HepG2 (cell line): ENCODE results near the gene TNK1. TPM values are rescaled to one million over a fixed set of nuclear protein-coding genes. Genes with fewer than 3 reads are reported as not detected.

Source experiments
- ARID4A ChIP-seq: sonication (generic); formaldehyde crosslinking; IDR thresholded peaks from 2 replicates; pipeline ENCODE4 v1.5.0; 2020; ENCODE audit warnings: mild to moderate bottlenecking, missing genetic modification reagents, borderline replicate concordance
- CHD2 ChIP-seq: IDR thresholded peaks from 2 replicates; pipeline ENCODE4 v1.6.1; 2011; ENCODE audit warnings: low read depth, low read length, improper control_type of control experiment
- ELK4 ChIP-seq: sonication (generic); formaldehyde crosslinking; IDR thresholded peaks from 2 replicates; pipeline ENCODE4 v1.9.0; 2021; ENCODE audit warnings: missing genetic modification reagents, borderline replicate concordance
- GATAD2A ChIP-seq: IDR thresholded peaks from 2 replicates; pipeline ENCODE4 v1.6.1; 2016
- HDAC2 ChIP-seq: sonication (generic); formaldehyde crosslinking; IDR thresholded peaks from 2 replicates; pipeline ENCODE4 v1.4.0; 2020; ENCODE audit warnings: missing genetic modification reagents
- MIER3 ChIP-seq: IDR thresholded peaks from 2 replicates; pipeline ENCODE4 v1.6.1; 2016; ENCODE audit warnings: missing compliant biosample characterization, borderline replicate concordance
- NCOA5 ChIP-seq: sonication (generic); formaldehyde crosslinking; IDR thresholded peaks from 2 replicates; pipeline ENCODE4 v1.4.0; 2020; ENCODE audit warnings: missing genetic modification reagents
- NFE2 ChIP-seq: sonication (generic); formaldehyde crosslinking; IDR thresholded peaks from 2 replicates; pipeline ENCODE4 v1.4.0; 2020; ENCODE audit warnings: missing genetic modification reagents
- PLSCR1 ChIP-seq: sonication (generic); formaldehyde crosslinking; IDR thresholded peaks from 2 replicates; pipeline ENCODE4 v1.5.0; 2020; ENCODE audit warnings: missing genetic modification reagents, mild to moderate bottlenecking, borderline replicate concordance
- PPARG ChIP-seq: conservative IDR thresholded peaks from 2 replicates; pipeline ENCODE4 v1.6.1; 2016; ENCODE audit warnings: missing biosample characterization, missing genetic modification reagents
- SNAPC2 ChIP-seq: sonication (generic); formaldehyde crosslinking; IDR thresholded peaks from 2 replicates; pipeline ENCODE4 v1.8.1; 2022; ENCODE audit warnings: mild to moderate bottlenecking, missing genetic modification reagents
- SOX6 ChIP-seq, 2 experiments: fragments of 450-650 bp in 1 of 2; sonication (generic) in 1 of 2; formaldehyde crosslinking in 1 of 2; IDR thresholded peaks; 2 replicates each; pipeline versions ENCODE4 v1.4.0 to v1.6.1; 2017 to 2020; ENCODE audit warnings: antibody characterized with exemption in 1 of 2, mild to moderate bottlenecking in 1 of 2, missing genetic modification reagents in 1 of 2
- SP2 ChIP-seq: sonication (generic); formaldehyde crosslinking; IDR thresholded peaks from 2 replicates; pipeline ENCODE4 v1.5.1; 2020; ENCODE audit warnings: mild to moderate bottlenecking, missing genetic modification reagents
- ZFP36L2 ChIP-seq: sonication (generic); formaldehyde crosslinking; IDR thresholded peaks from 2 replicates; pipeline ENCODE4 v1.4.0; 2020; ENCODE audit warnings: missing genetic modification reagents
- ZNF276 ChIP-seq: sonication (generic); formaldehyde crosslinking; IDR thresholded peaks from 2 replicates; pipeline ENCODE4 v1.4.0; 2020; ENCODE audit warnings: mild to moderate bottlenecking, low read depth, missing genetic modification reagents
- ZNF503 ChIP-seq: sonication (generic); formaldehyde crosslinking; IDR thresholded peaks from 2 replicates; pipeline ENCODE4 v1.4.0; 2020; ENCODE audit warnings: missing genetic modification reagents
- ZNF629 ChIP-seq: sonication (generic); formaldehyde crosslinking; conservative IDR thresholded peaks from 2 replicates; pipeline ENCODE4 v1.5.0; 2020; ENCODE audit warnings: missing genetic modification reagents
- ZNF749 ChIP-seq: sonication (generic); formaldehyde crosslinking; IDR thresholded peaks from 2 replicates; pipeline ENCODE4 v1.8.0; 2022; ENCODE audit warnings: mild to moderate bottlenecking, missing genetic modification reagents, moderate library complexity, borderline replicate concordance
- ZNF792 ChIP-seq: IDR thresholded peaks from 2 replicates; pipeline ENCODE4 v1.6.1; 2016
- ZSCAN29 ChIP-seq: sonication (generic); formaldehyde crosslinking; conservative IDR thresholded peaks from 2 replicates; pipeline ENCODE4 v1.4.0; 2020; ENCODE audit warnings: mild to moderate bottlenecking, missing genetic modification reagents
- polyA plus RNA-seq, 8 experiments: library from polyadenylated mRNA; depleted of rRNA in 3 of 8; stranded (reverse) in 7 of 8; unstranded in 1 of 8; fragments of >200 nt; fragmentation: Illumina TruSeq in 4 of 8; extraction: Trizol in 4 of 8; gene quantifications; 2 replicates each; pipeline versions ENCODE4 v1.2.1 to v1.2.3, GENCODE V29; 2011 to 2016; ENCODE audit warnings: low read depth in 4 of 8, missing spikeins in 1 of 8, mixed read lengths in 1 of 8; ENCODE audit not compliant: insufficient read depth in 1 of 8
- total RNA-seq, 5 experiments: library from RNA; depleted of rRNA; stranded (reverse); fragments of >200 nt; fragmentation: Illumina TruSeq; extraction: Trizol; gene quantifications; 2 replicates each; pipeline ENCODE4 v1.2.3, GENCODE V29; 2016; ENCODE audit warnings: low read depth in 1 of 5

Gene TNK1
- total and polyA plus RNA-seq, 2 of the 13 experiments (the other 11 are each of a cell fraction or from before 2014, with no cell fraction given), result 2.0 to 3.5 TPM

- TF ChIP-seq ZNF276 (no peak), ZNF792 (peak; percentile 32; the same call in 1 of the 2 replicates), ZFP36L2 (CRISPR knock-in tag) (no peak), ZNF629 (CRISPR knock-in tag) (no peak), MIER3 (CRISPR knock-in tag) (peak; percentile 44; the same call in 1 of the 2 replicates), ZNF503 (no peak), HDAC2 (CRISPR knock-in tag) (no peak; the same call in 1 of the 2 replicates), PPARG (CRISPR knock-in tag) (no peak), PLSCR1 (CRISPR knock-in tag) (no peak), ELK4 (CRISPR knock-in tag) (no peak), SP2 (CRISPR knock-in tag) (peak; percentile 57), ZNF749 (CRISPR knock-in tag) (no peak), CHD2 (no peak), GATAD2A (CRISPR knock-in tag) (no peak), ZSCAN29 (CRISPR knock-in tag) (no peak), NCOA5 (CRISPR knock-in tag) (no peak), NFE2 (no peak), SNAPC2 (CRISPR knock-in tag) (peak; percentile 56), ARID4A (CRISPR knock-in tag) (peak; percentile 51; the same call in 1 of the 2 replicates), SOX6 (IDR thresholded peaks at IDR 0.05) (no peak), SOX6 (CRISPR knock-in tag; IDR thresholded peaks at IDR 0.05) (no peak)
Observed at GRCh38 chr17:7394452-7395191, 13.7 kb downstream of the TNK1 start, which contains the start of gene PLSCR3 (continued).
